Lung (tissue), 12 donors: ENCODE measurements around the gene FABP1. TPM values are rescaled to one million over a fixed set of nuclear protein-coding genes. Genes with fewer than 3 reads are reported as not detected.

Experiments
- ATAC-seq: fragments of 200-7000 bp; cut with Tn5 transposase; one replicate; pipeline ENCODE4 v1.9.1; 2020; ENCODE audit warnings: moderate number of reproducible peaks; ENCODE audit not compliant: insufficient read depth, low FRiP score
- DNase-seq, 3 donors: peaks; one replicate each; pipeline ENCODE4 v3.0.0-alpha.2; 2013 to 2017
- H3K27ac ChIP-seq, 2 donors: one replicate each; pipeline ENCODE4 v1.5.1; 2013; ENCODE audit warnings: mild to moderate bottlenecking in 2 of 2, moderate library complexity in 2 of 2, control low read depth in 1 of 2, inconsistent platforms in 1 of 2, low read depth in 1 of 2, low read length in 1 of 2
- H3K27me3 ChIP-seq, 3 donors: one replicate each; pipeline ENCODE4 v1.5.1; 2013; ENCODE audit warnings: low read length in 2 of 3; ENCODE audit not compliant: control insufficient read depth in 3 of 3, insufficient read depth in 3 of 3
- H3K36me3 ChIP-seq, 4 donors: one replicate each; pipeline ENCODE4 v1.5.1; 2013; ENCODE audit warnings: low read length in 4 of 4, mild to moderate bottlenecking in 1 of 4, moderate library complexity in 1 of 4; ENCODE audit not compliant: control insufficient read depth in 4 of 4, insufficient read depth in 4 of 4
- H3K4me1 ChIP-seq, 5 donors: one replicate each; pipeline ENCODE4 v1.5.1; 2013; ENCODE audit warnings: low read length in 5 of 5, mild to moderate bottlenecking in 2 of 5, moderate library complexity in 1 of 5; ENCODE audit not compliant: control insufficient read depth in 5 of 5, insufficient read depth in 5 of 5
- H3K4me3 ChIP-seq: one replicate; pipeline ENCODE4 v1.5.1; 2013; ENCODE audit warnings: mild to moderate bottlenecking, control low read depth, moderate library complexity
- H3K9ac ChIP-seq, 2 donors: one replicate each; pipeline ENCODE4 v1.5.1; 2013; ENCODE audit warnings: low read length in 2 of 2, control low read depth in 1 of 2; ENCODE audit not compliant: insufficient read depth in 1 of 2
- H3K9me3 ChIP-seq, 4 donors: one replicate each; pipeline ENCODE4 v1.5.1; 2013; ENCODE audit warnings: low read length in 3 of 4, mild to moderate bottlenecking in 1 of 4, moderate library complexity in 1 of 4; ENCODE audit not compliant: control insufficient read depth in 4 of 4, insufficient read depth in 3 of 4
- WGBS, 2 donors: extraction: QIAGEN DNeasy Blood & Tissue Kit; methylation state at CpG; one replicate each; pipeline ENCODE4 v1.1.7; 2013; 5-methylcytosine and 5-hydroxymethylcytosine counted together
- polyA plus RNA-seq, 2 donors: library from polyadenylated mRNA; stranded (reverse); fragments of 200-250 nt; gene quantifications; one replicate each; pipeline ENCODE4 v1.2.1, GENCODE V29; 2013
- total RNA-seq, 2 donors: library from RNA; depleted of rRNA in 1 of 2; stranded (reverse); fragments of >200 nt in 1 of 2; gene quantifications; one replicate each; pipeline ENCODE4 v1.2.1, GENCODE V29; 2014 to 2021
- TF ChIP-seq, protein P1 (sequence below): IDR thresholded peaks from 2 replicates; pipeline ENCODE4 v1.5.1; 2012; ENCODE audit warnings: mild to moderate bottlenecking; ENCODE audit errors: control extremely low read depth, extremely low read depth
- donor health status: control.
- donor health status: control.
- donor health status: Bipolar disorder and iron deficiency.
- donor health status: healthy.
- donor health status: DM: yes; HTN: yes; CAD: no.

The FABP1 gene
- total and polyA plus RNA-seq, 4 donors = 0.14 to 1.7 (median 0.40) TPM; not detected in 1

DNA sequence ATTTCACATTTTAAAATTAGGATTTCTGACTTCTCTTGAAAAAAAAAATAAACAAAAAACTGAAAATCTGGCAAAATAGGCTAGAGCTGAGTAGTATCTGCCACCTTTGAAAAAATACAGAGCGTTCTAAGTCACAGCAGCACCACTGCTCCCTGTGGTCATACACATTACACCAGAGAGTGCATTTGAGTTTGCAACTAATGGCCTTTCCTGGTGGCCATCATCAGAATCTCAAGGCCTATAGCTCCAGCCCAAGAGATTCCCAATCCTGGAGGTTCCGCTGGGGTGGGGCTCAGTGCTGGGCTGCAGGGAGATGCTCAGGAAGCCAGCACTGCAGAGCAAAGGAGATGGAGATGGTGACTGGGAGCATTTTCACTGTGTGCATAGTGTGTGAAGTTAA lies 42.8 kb downstream of the FABP1 start:
- ATAC-seq = no peak
- no peaks in the 10 kb centered on the region for H3K36me3 ChIP-seq
- TF ChIP-seq, protein P1, sequence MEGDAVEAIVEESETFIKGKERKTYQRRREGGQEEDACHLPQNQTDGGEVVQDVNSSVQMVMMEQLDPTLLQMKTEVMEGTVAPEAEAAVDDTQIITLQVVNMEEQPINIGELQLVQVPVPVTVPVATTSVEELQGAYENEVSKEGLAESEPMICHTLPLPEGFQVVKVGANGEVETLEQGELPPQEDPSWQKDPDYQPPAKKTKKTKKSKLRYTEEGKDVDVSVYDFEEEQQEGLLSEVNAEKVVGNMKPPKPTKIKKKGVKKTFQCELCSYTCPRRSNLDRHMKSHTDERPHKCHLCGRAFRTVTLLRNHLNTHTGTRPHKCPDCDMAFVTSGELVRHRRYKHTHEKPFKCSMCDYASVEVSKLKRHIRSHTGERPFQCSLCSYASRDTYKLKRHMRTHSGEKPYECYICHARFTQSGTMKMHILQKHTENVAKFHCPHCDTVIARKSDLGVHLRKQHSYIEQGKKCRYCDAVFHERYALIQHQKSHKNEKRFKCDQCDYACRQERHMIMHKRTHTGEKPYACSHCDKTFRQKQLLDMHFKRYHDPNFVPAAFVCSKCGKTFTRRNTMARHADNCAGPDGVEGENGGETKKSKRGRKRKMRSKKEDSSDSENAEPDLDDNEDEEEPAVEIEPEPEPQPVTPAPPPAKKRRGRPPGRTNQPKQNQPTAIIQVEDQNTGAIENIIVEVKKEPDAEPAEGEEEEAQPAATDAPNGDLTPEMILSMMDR = no peak
- H3K9ac ChIP-seq = no peak overlapping the region
- no peak for DNase-seq
- WGBS, 2 donors = 95 to 100% methylated on average over 2 of the region's 2 CpGs
- H3K27ac ChIP-seq = no peak overlapping the region
- no peaks in the 10 kb centered on the region for H3K9me3 ChIP-seq
- no peak overlapping the region for H3K4me3 ChIP-seq
- H3K4me1 ChIP-seq = peaks cover 0 to 3% (median 0%) of the 10 kb centered on the region in 5 donors
- H3K27me3 ChIP-seq = no peaks in the 10 kb centered on the region

GRCh38 chr2:88082781-88083180 lies 45.1 kb downstream of the FABP1 start:
- H3K4me1 ChIP-seq = peaks cover 0 to 6% (median 0%) of the 10 kb centered on the region in 5 donors
- DNase-seq = no peak
- H3K27ac ChIP-seq = no peak overlapping the region
- whole genome bisulfite sequencing, 2 donors = 54 to 73% methylated on average over 1 of the region's 1 CpG
- ATAC-seq = no peak
- no peaks in the 10 kb centered on the region for H3K27me3 ChIP-seq
- TF ChIP-seq, protein P1 = no peak
- no peaks in the 10 kb centered on the region for H3K9me3 ChIP-seq
- no peak overlapping the region for H3K9ac ChIP-seq
- no peak overlapping the region for H3K4me3 ChIP-seq
- H3K36me3 ChIP-seq = no peaks in the 10 kb centered on the region

- H3K9ac ChIP-seq = no peak overlapping the region
- H3K36me3 ChIP-seq = no peaks in the 10 kb centered on the region
- H3K27me3 ChIP-seq = no peaks in the 10 kb centered on the region
- ATAC-seq = no peak
- WGBS, 2 donors = 81 to 100% methylated on average over 4 of the region's 4 CpGs
- H3K27ac ChIP-seq = no peak overlapping the region
- no peak overlapping the region for H3K4me3 ChIP-seq
- H3K9me3 ChIP-seq = no peaks in the 10 kb centered on the region
- peaks cover 0 to 6% (median 0%) of the 10 kb centered on the region in 5 donors for H3K4me1 ChIP-seq
- DNase-seq = no peak
- TF ChIP-seq, protein P1 = no peak
These were observed 45.8 kb downstream of the FABP1 start for GRCh38 chr2:88081924-88082608.

DNA sequence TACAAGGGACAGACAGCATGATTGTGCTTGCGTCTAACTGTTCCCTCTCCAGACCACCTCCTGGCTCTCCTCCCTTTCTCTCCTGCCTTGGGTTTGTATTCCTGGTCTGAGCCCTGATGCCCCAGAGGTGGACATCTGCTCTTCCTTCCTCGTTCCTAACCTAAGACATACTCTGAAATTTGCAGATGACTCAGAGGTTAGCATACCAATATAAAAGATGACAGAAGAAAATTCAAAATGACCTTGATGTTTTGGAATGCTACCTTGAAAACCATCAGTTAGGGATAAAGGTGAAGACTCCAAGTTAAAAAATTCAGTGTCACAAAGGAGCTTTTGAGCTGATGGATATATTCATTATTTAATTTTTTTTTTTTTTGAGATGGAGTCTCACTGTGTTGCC lies 47.3 kb downstream of the FABP1 start:
- WGBS, 2 donors = 87 to 89% methylated on average over 2 of the region's 2 CpGs
- H3K27ac ChIP-seq = no peak overlapping the region

More for the DNA sequence above, 47.3 kb downstream of the FABP1 start:
- DNase-seq (no peak), ATAC-seq (no peak)
- peaks cover 0 to 6% (median 0%) of the 10 kb centered on the region in 5 donors for H3K4me1 ChIP-seq
- TF ChIP-seq, protein P1 = no peak
- no peaks in the 10 kb centered on the region for H3K27me3 ChIP-seq
- H3K9ac ChIP-seq = no peak overlapping the region
- H3K36me3 ChIP-seq = no peaks in the 10 kb centered on the region
- no peak overlapping the region for H3K4me3 ChIP-seq
- H3K9me3 ChIP-seq = no peaks in the 10 kb centered on the region
